Activated B cell treated with CpG ODN at 0.5 μM for 24 hours (primary cell): ENCODE data around the gene CAMK4. TPM values are rescaled to one million over a fixed set of nuclear protein-coding genes. Genes with fewer than 3 reads are reported as not detected.
A peak's percentile ranks its signal among the peaks of the same experiment; 100 is the strongest.

Experiments
- ATAC-seq: fragments of 200-7000 bp; cut with Tn5 transposase; one replicate; pipeline ENCODE4 v1.10.0; 2021; ENCODE audit warnings: low read depth, mild to moderate bottlenecking, moderate library complexity
- CTCF ChIA-PET: fragments of 350-600 bp; sonication (Branson Sonifier 250); formaldehyde crosslinking; loops from one replicate; lab custom pipeline; 2021; ENCODE audit warnings: antibody characterized with exemption; lab: Charles Lee
- POLR2A ChIA-PET: fragments of 350-600 bp; sonication (Branson Sonifier 250); formaldehyde crosslinking; loops from one replicate; lab custom pipeline; 2021; ENCODE audit warnings: antibody characterized with exemption; lab: Charles Lee
- DNase-seq: peaks from one replicate; pipeline ENCODE4 v3.0.0; 2022
- H3K27ac Mint-ChIP-seq: one replicate; pipeline ENCODE4 v1.8.0; 2020; ENCODE audit warnings: mixed read lengths
- H3K27me3 Mint-ChIP-seq: one replicate; pipeline ENCODE4 v1.8.0; 2021; ENCODE audit warnings: mixed read lengths
- H3K36me3 Mint-ChIP-seq: one replicate; pipeline ENCODE4 v1.8.0; 2021; ENCODE audit warnings: low read depth, mixed read lengths
- H3K4me1 Mint-ChIP-seq: one replicate; pipeline ENCODE4 v1.8.0; 2021; ENCODE audit warnings: mixed read lengths
- H3K4me3 Mint-ChIP-seq: one replicate; pipeline ENCODE4 v1.8.0; 2020; ENCODE audit warnings: mild to moderate bottlenecking, mixed read lengths
- H3K9me3 Mint-ChIP-seq: one replicate; pipeline ENCODE4 v1.8.0; 2020; ENCODE audit warnings: mixed read lengths
- CTCF ChIP-seq: fragments of 200-600 bp; IDR thresholded peaks from one replicate; pipeline ENCODE4 v1.8.0; 2022; ENCODE audit warnings: antibody characterized with exemption, mild to moderate bottlenecking
- intact Hi-C: fragments of 100-400 bp; cut with micrococcal nuclease; formaldehyde crosslinking; loops from one replicate; pipeline ENCODE4 v1.15.1; 2024
- total RNA-seq: library from RNA; stranded (reverse); gene quantifications from 2 replicates; pipeline ENCODE4 v1.2.3, GENCODE V29; 2022

CAMK4 gene
- total RNA-seq, 1 donor from 2014 or later: 6.3 TPM

- no peak for TF ChIP-seq CTCF
- no peak for DNase-seq
- no peaks in the 10 kb centered on the region for H3K9me3 Mint-ChIP-seq
- ATAC-seq: no peak
- peaks cover 29% of the 10 kb centered on the region for H3K4me1 Mint-ChIP-seq
- POLR2A ChIA-PET: no interaction called here
- intact Hi-C loops: loop anchor here (5.0 to 10.0 kb wide), 7 partner anchors 903 to 1998 kb away; partner anchors contain the start of genes EPB41L4A, MAN2A1, REEP5 and SRP19
- H3K27ac Mint-ChIP-seq: peak overlapping the region; percentile 6
- peaks cover 12% of the 10 kb centered on the region for H3K36me3 Mint-ChIP-seq
- H3K27me3 Mint-ChIP-seq: no peaks in the 10 kb centered on the region
- no peak overlapping the region for H3K4me3 Mint-ChIP-seq
- CTCF ChIA-PET: interaction anchor here (1.0 to 6.5 kb wide), 2 partner anchors 18 to 647 kb away, joined by 3 to 52 read pairs; no protein-coding TSS in a partner anchor
Measured at GRCh38 chr5:111514087-111514486, 289.9 kb downstream of the CAMK4 start.

- peaks cover 6% of the 10 kb centered on the region for H3K27me3 Mint-ChIP-seq
- H3K36me3 Mint-ChIP-seq: no peaks in the 10 kb centered on the region
- CTCF ChIA-PET: interaction anchor here (1.8 kb wide), 1 partner anchor 13 kb away, joined by 6 read pairs; no protein-coding TSS in a partner anchor
- POLR2A ChIA-PET: no interaction called here
- no peak overlapping the region for H3K4me3 Mint-ChIP-seq
- H3K4me1 Mint-ChIP-seq: peaks cover 3% of the 10 kb centered on the region
- H3K9me3 Mint-ChIP-seq: no peaks in the 10 kb centered on the region
- no peak overlapping the region for H3K27ac Mint-ChIP-seq
- intact Hi-C loops: loop anchor here (10.0 kb wide), 1 partner anchor 1007 kb away; no protein-coding TSS in a partner anchor
- no peak for DNase-seq
- ATAC-seq: no peak
- no peak for TF ChIP-seq CTCF
Measured at GRCh38 chr5:111517853-111518501, 293.8 kb downstream of the CAMK4 start.

- Mint-ChIP-seq H3K9me3 (no peaks in the 10 kb centered on the region), H3K36me3 (no peaks in the 10 kb centered on the region), H3K4me3 (no peak overlapping the region), H3K4me1 (no peaks in the 10 kb centered on the region), H3K27ac (no peak overlapping the region), H3K27me3 (peaks cover 9% of the 10 kb centered on the region)
- TF ChIP-seq CTCF: no peak
- ChIA-PET POLR2A (no interaction called here), CTCF (interaction anchor here (1.8 kb wide), 1 partner anchor 12 kb away, joined by 6 read pairs; no protein-coding TSS in a partner anchor)
- ATAC-seq (no peak), DNase-seq (no peak)
- intact Hi-C loops: loop anchor here (10.0 kb wide), 1 partner anchor 1006 kb away; no protein-coding TSS in a partner anchor
Measured at GRCh38 chr5:111518777-111519176, 294.6 kb downstream of the CAMK4 start.

GRCh38 chr5:111520908-111521307 is 296.7 kb downstream of the CAMK4 start:
- no peak overlapping the region for H3K27ac Mint-ChIP-seq
- no peaks in the 10 kb centered on the region for H3K4me1 Mint-ChIP-seq
- intact Hi-C loops: no loop called here
- ATAC-seq: no peak
- no peak for TF ChIP-seq CTCF
- H3K36me3 Mint-ChIP-seq: no peaks in the 10 kb centered on the region
- DNase-seq: no peak
- H3K9me3 Mint-ChIP-seq: no peaks in the 10 kb centered on the region
- ChIA-PET CTCF (interaction anchor here (1.8 kb wide), 1 partner anchor 11 kb away, joined by 5 read pairs; no protein-coding TSS in a partner anchor), POLR2A (no interaction called here)
- H3K27me3 Mint-ChIP-seq: peaks cover 9% of the 10 kb centered on the region
- no peak overlapping the region for H3K4me3 Mint-ChIP-seq

- DNase-seq: no peak
- ATAC-seq: no peak
- Mint-ChIP-seq H3K9me3 (peaks cover 2% of the 10 kb centered on the region), H3K4me1 (peaks cover 23% of the 10 kb centered on the region), H3K36me3 (no peaks in the 10 kb centered on the region), H3K27ac (no peak overlapping the region), H3K27me3 (peaks cover 3% of the 10 kb centered on the region), H3K4me3 (no peak overlapping the region)
- no peak for TF ChIP-seq CTCF
- ChIA-PET POLR2A (interaction anchor here (0.9 kb wide), 1 partner anchor 16 kb away, joined by 4 read pairs; the partner anchor contains the start of gene STARD4), CTCF (no interaction called here)
- intact Hi-C loops: no loop called here
Measured at GRCh38 chr5:111528056-111528455, 303.9 kb downstream of the CAMK4 start.
